Tibial nerve (tissue), 3 donors: ENCODE data around the gene TAF11L5.

Experiments used
- POLR2A ChIP-seq, 2 donors: fragments of 450-650 bp; IDR thresholded peaks; one replicate each; pipeline ENCODE4 v1.6.1; 2017; ENCODE audit warnings: antibody characterized with exemption in 2 of 2, mild to moderate bottlenecking in 2 of 2, moderate library complexity in 2 of 2
- TF ChIP-seq, protein P1 (sequence below), 5 experiments: fragments of 200-600 bp in 3 of 5; fragments of 450-650 bp in 2 of 5; sonication (generic) in 3 of 5; IDR thresholded peaks; one replicate each; pipeline ENCODE4 v1.5.1; 2016 to 2019; ENCODE audit warnings: antibody characterized with exemption in 5 of 5, mild to moderate bottlenecking in 3 of 5, moderate library complexity in 2 of 5

DNA sequence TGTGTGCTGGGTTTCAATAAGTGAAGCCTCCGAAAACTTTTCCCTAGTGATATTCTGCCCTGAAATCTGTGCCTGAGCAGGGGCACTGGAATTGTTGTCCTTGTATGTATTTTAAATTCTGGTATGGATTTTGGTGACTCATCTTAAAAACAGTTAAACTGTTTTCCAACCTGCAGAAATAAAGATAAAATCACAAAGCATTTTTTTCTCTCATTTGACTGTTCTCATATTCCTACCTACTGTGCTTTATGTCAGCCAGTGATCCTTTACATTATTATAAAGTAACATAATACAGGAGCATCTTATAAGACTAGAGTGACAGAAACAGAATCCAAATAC lies 37.9 kb upstream of the TAF11L5 start:
- no peak for TF ChIP-seq POLR2A (IDR thresholded peaks at IDR 0.05)
- TF ChIP-seq, protein P1, sequence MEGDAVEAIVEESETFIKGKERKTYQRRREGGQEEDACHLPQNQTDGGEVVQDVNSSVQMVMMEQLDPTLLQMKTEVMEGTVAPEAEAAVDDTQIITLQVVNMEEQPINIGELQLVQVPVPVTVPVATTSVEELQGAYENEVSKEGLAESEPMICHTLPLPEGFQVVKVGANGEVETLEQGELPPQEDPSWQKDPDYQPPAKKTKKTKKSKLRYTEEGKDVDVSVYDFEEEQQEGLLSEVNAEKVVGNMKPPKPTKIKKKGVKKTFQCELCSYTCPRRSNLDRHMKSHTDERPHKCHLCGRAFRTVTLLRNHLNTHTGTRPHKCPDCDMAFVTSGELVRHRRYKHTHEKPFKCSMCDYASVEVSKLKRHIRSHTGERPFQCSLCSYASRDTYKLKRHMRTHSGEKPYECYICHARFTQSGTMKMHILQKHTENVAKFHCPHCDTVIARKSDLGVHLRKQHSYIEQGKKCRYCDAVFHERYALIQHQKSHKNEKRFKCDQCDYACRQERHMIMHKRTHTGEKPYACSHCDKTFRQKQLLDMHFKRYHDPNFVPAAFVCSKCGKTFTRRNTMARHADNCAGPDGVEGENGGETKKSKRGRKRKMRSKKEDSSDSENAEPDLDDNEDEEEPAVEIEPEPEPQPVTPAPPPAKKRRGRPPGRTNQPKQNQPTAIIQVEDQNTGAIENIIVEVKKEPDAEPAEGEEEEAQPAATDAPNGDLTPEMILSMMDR (IDR thresholded peaks at IDR 0.05) = no peak
